Left cardiac atrium (tissue), 4 donors: ENCODE data around the gene SYNE1. TPM values are rescaled to one million over a fixed set of nuclear protein-coding genes. Genes with fewer than 3 reads are reported as not detected.

Experiments
- ATAC-seq, 2 donors: fragments of 200-7000 bp; cut with Tn5 transposase; one replicate each; pipeline ENCODE4 v1.9.1; 2020; ENCODE audit warnings: mild to moderate bottlenecking in 2 of 2, moderate library complexity in 2 of 2
- DNase-seq: peaks from one replicate; pipeline ENCODE4 v3.0.0-alpha.2; 2020
- intact Hi-C, 2 donors: fragments of 100-400 bp; cut with DNase I; formaldehyde crosslinking; loops; one replicate each; pipeline versions ENCODE4 v1.14.1 to v1.15.1; 2022 to 2023
- total RNA-seq, 2 donors: library from RNA; stranded (reverse); fragmentation: NEBNext Ultra II Directional; extraction: Animal tissue kit (Norgen Biotek cat#: 25700); gene quantifications; one replicate each; pipeline ENCODE4 v1.2.1, GENCODE V29; 2021
- donor health status: DM: no; HTN: yes; CAD: no.
- donor health status: DM: no; HTN: yes; CAD: no; lungs with severe emphysema.
- donor health status: DM: yes; HTN: yes; CAD: no.
- donor health status: Dilated cardiomyopathy.

The SYNE1 gene
- total RNA-seq, 2 donors from 2014 or later: 93.4 to 112 TPM

DNA sequence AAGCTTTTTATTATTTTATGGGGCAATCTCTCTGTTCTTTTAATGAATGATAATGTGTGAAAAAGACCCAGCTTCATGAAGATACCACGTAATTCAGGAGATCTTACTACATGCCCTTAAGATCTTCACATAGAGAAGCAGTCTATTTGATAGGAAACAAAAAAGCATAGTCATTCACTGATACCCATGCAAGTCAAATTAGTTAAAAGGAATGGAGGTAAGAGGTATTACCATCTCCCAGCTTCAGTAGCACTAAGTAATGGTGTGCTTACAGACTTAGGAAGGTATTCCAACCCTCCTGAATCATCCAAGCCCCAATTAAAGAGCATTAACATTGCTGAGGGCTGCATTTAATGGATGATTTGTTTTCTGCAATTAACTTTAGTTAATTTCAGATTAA, 364.7 kb downstream of the SYNE1 start:
- peak in 1 of 2 donors; percentile 31 for ATAC-seq
- intact Hi-C loops: no loop called here
- no peak for DNase-seq

GRCh38 chr6:152271776-152272464, 365.2 kb downstream of the SYNE1 start:
- intact Hi-C loops: no loop called here
- ATAC-seq (peak; percentile 67 to 75), DNase-seq (peak; percentile 42)

GRCh38 chr6:152270301-152270925, 366.7 kb downstream of the SYNE1 start:
- DNase-seq (no peak), ATAC-seq (no peak)

GRCh38 chr6:152268846-152269442, 368.2 kb downstream of the SYNE1 start:
- DNase-seq (no peak), ATAC-seq (no peak)
- intact Hi-C loops: loop anchor here (10.0 kb wide), 1 partner anchor 504 kb away; no protein-coding TSS in a partner anchor

More at GRCh38 chr6:152270301-152270925, 366.7 kb downstream of the SYNE1 start:
- intact Hi-C loops: no loop called here

- ATAC-seq (no peak), DNase-seq (no peak)
- intact Hi-C loops: loop anchor here (10.0 kb wide), 1 partner anchor 503 kb away; no protein-coding TSS in a partner anchor
Observed at GRCh38 chr6:152267967-152268845, 369.0 kb downstream of the SYNE1 start.

DNA sequence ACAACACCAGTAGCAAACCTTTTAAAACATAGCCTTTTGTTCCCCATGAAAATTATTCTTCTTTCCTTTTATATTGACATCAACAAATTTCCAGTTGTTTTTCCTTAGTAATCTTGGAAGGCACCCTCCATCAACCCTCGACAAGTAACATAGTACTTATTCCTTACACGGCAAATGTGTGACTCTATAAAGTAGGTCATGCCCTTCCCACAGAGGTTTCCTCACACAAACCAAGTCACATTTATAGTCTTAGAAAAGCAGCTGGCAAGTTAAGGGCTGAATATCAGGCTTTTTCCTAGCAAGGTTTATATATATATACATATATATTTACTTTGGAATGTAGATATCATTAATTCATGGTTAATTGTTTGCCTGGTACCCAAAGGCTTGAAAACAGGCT, 371.5 kb downstream of the SYNE1 start:
- intact Hi-C loops: loop anchor here (10.0 kb wide), 1 partner anchor 501 kb away; no protein-coding TSS in a partner anchor
- no peak for ATAC-seq
- no peak for DNase-seq

DNA sequence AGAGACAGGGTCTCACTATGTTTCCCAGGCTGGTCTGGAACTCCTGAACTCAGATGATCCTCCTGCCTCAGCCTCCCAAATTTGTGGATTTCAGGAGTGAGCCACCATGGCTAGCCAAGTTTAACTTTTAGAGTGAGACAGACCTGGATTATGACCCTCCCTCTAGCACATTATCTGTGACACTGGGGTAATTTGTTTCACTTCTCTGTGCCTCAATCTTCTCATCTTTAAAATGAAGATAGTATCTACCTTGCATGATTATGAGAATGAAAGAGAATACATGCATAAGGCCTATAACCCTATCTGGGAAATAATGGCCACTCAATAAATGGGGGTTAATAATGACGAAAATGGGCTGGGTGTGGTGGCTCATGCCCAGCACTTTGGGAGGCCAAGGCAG, 373.6 kb downstream of the SYNE1 start:
- intact Hi-C loops: loop anchor here (10.0 kb wide), 1 partner anchor 499 kb away; no protein-coding TSS in a partner anchor
- ATAC-seq (no peak), DNase-seq (no peak)

GRCh38 chr6:152261179-152261578, 376.0 kb downstream of the SYNE1 start:
- DNase-seq (no peak), ATAC-seq (peak; percentile 60 to 77)
- intact Hi-C loops: loop anchor here (10.0 kb wide), 1 partner anchor 496 kb away; no protein-coding TSS in a partner anchor

- ATAC-seq (no peak), DNase-seq (no peak)
- intact Hi-C loops: no loop called here
Observed at GRCh38 chr6:152259234-152259633, 377.9 kb downstream of the SYNE1 start.

DNA sequence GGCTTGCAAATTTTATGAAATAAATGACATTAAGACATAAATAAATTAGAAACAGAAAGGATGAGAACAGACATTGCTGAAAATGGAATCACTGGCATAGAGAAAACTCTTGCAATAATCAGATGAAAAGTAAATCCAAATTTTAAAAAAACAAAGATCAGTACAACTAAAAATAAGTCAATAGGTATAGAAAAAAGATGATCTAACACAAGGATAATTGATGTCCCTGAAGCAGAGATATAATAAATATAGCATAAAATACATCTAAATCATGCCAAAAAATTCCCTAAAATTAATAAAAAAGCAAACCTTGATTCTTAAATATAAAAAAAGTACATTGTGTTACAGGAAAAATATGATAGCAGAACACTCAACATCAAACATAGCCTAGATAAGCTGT, 379.6 kb downstream of the SYNE1 start:
- DNase-seq: no peak
- ATAC-seq: no peak
- intact Hi-C loops: no loop called here

GRCh38 chr6:152250127-152250526, 387.0 kb downstream of the SYNE1 start:
- no peak for DNase-seq
- intact Hi-C loops: no loop called here
- no peak for ATAC-seq

DNA sequence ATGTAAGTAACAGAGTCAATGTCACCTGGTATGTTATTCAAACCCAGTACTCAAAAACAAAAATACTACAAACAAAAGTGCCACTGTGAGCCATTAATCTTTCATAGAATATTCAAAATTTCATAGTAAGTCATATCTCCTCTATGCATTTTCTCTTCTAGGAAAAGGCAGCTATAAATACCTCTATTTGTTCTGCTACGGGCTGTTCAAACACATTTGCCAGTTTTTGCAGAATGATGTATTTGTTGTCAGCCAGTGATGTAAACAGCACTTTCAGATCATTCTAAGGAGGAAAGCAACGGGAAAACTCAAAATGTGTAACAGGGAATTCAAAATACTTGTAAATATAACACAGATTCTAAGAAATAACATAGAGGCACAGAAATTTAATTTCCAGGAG, 388.2 kb downstream of the SYNE1 start:
- DNase-seq (no peak), ATAC-seq (no peak)
- intact Hi-C loops: no loop called here

DNA sequence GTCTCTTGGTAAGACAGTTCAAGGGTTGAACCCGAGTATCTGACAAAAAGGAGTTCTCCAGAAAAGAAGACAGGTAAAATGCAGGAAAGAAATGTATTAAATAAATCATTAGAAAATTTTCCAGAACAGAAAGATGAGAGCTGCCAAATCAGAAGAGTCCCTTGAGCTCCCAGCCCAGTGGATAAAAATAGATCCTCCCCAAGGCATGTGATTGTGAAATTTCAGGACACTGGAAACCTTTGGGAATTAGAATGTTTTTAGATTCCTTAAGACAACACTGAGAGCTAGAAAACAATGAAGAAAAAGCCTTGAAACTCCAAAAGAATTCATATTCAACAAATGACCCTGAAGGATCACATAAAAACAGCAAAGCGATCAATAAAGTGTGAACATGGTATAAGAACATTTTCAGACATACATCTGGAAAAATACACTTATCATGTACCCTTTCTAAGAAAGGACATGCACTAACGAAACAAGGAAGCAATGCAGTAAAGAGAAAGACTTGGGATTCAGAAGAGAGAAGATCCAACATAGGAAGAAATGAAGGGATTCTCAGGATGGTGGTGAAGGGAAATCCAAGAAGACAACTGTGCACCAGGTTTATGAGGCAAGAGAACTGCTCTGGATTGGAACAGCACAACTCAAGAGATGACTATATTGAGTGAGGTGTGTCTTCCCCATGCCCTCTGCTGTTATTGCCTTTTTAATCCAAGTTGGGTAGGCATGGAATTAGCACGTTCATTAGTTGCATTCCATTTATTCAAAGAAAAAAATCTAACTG, 390.4 kb downstream of the SYNE1 start:
- no peak for DNase-seq
- ATAC-seq: peak; percentile 61 to 74
- intact Hi-C loops: no loop called here

- DNase-seq (no peak), ATAC-seq (peak in 1 of 2 donors; percentile 62)
- intact Hi-C loops: no loop called here
Observed at GRCh38 chr6:152244998-152245630, 392.0 kb downstream of the SYNE1 start.

DNA sequence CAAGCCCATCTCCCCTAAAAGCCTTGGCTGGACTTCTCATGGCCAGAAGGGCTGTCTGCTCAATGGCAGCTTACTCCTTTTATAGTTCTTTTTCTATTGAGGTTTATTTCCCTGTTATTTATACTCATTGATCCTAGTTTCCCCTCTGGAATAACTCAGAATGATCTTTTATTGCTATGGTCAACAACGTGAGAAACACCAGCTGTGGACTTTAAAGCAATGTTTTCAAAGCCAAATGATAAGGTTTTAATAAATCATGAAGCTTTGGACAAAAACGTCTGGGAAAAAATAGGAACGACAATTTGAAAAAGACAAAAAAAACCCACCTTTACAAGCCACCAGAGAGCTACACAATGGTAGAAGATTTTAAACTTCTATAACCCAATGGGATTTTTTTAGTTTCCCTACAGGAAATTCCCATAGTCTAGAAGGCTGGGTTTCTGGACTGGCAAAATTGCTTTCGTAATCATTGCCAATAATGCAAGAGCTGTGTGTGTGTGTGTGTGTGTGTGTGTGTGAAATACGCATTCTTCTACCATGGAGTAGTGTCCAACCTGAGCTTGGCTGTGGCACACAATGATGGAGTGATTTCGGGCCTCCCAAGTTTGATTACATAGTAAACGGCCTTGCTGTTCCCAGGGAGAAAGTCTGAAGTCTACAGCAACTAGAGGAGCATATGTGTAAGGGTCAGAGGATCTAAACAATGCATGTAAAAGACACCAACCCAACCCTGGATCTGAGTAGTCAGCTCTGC, 396.0 kb downstream of the SYNE1 start:
- DNase-seq: no peak
- intact Hi-C loops: no loop called here
- ATAC-seq: no peak

- ATAC-seq: no peak
- intact Hi-C loops: no loop called here
Observed at GRCh38 chr6:152240436-152240835, 396.7 kb downstream of the SYNE1 start.

DNA sequence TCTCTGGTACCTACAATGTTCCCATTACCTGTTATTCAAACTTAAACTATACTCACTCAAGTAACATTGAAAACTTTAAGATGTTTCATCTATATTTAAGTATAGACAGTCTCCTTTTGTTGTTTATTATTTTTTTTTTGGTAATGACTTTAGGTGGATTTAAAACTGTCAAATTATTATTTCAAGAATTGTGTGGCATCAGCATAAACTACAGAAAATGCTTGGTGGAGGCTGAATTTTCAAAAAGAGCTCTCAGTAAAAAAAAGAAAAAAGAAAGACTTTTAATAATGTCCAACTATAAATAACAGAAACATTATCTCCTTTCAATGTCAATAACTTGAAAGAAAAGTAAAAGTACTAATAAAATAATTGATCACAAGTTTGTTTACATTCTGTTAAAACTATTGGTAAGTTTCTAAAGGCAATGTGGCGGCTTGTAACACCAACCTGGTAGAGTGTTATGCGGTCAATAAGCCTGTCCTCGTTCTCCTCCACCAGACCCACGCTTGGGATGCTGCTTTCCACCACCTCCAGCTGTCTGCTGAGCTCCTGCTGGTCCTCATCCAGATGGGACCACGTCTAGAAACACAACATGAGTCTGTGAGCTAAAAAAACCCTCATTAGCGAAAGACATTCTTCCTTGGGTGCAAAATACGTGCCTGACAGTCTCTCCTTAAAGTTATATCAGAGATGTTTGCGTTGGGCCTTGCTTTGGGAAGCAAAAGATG, 400.6 kb downstream of the SYNE1 start:
- ATAC-seq: no peak
- intact Hi-C loops: no loop called here
- no peak for DNase-seq

More at GRCh38 chr6:152240436-152240835, 396.7 kb downstream of the SYNE1 start:
- no peak for DNase-seq
